ENCODE data around the gene LCA5. TPM values are rescaled to one million over a fixed set of nuclear protein-coding genes. Genes with fewer than 3 reads are reported as not detected.

Gene LCA5
- total and polyA plus RNA-seq, 8 donors, result 5.1 to 19.3 (median 14.6) TPM

GRCh38 chr6:79525272-79526100, 11.7 kb downstream of the LCA5 start:
- TF ChIP-seq, protein P1, sequence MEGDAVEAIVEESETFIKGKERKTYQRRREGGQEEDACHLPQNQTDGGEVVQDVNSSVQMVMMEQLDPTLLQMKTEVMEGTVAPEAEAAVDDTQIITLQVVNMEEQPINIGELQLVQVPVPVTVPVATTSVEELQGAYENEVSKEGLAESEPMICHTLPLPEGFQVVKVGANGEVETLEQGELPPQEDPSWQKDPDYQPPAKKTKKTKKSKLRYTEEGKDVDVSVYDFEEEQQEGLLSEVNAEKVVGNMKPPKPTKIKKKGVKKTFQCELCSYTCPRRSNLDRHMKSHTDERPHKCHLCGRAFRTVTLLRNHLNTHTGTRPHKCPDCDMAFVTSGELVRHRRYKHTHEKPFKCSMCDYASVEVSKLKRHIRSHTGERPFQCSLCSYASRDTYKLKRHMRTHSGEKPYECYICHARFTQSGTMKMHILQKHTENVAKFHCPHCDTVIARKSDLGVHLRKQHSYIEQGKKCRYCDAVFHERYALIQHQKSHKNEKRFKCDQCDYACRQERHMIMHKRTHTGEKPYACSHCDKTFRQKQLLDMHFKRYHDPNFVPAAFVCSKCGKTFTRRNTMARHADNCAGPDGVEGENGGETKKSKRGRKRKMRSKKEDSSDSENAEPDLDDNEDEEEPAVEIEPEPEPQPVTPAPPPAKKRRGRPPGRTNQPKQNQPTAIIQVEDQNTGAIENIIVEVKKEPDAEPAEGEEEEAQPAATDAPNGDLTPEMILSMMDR (IDR thresholded peaks at IDR 0.05), result no peak
- no peak overlapping the region for H3K4me3 ChIP-seq
- peaks cover 0 to 9% of the 10 kb centered on the region in 2 donors for H3K4me1 ChIP-seq
- H3K36me3 ChIP-seq, result no peaks in the 10 kb centered on the region
- H3K27me3 ChIP-seq, result no peaks in the 10 kb centered on the region
- ATAC-seq (peak; percentile 79), DNase-seq (no peak)
- intact Hi-C loops (cut with DNase I), result no loop called here
- no peaks in the 10 kb centered on the region for H3K9me3 ChIP-seq
- H3K27ac ChIP-seq, result peak overlapping the region in 1 of 2 donors; percentile 34

DNA sequence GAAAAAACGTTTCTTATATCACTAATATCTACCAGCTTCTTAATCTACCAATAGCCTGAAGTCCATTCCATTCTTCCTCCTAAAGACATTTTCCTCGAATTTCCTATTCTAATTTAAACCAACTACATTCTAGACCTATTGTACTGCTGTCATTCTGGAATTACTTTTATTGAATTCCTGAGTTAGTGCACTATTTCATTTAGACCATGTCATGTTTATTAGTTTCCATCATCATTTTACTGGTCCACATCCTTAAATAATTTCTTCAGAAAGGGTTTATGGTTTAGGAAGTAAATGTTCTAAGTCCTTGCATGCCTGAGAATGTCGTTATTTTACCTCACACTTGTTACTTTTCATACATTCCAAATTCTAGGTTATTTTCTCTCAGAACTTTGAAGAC, 13.2 kb downstream of the LCA5 start:
- DNase-seq, result no peak
- peaks cover 0 to 9% of the 10 kb centered on the region in 2 donors for H3K4me1 ChIP-seq
- intact Hi-C loops (cut with DNase I), result no loop called here
- ATAC-seq, result no peak
- no peaks in the 10 kb centered on the region for H3K36me3 ChIP-seq
- no peak overlapping the region for H3K27ac ChIP-seq
- H3K4me3 ChIP-seq, result no peak overlapping the region
- H3K27me3 ChIP-seq, result no peaks in the 10 kb centered on the region
- H3K9me3 ChIP-seq, result no peaks in the 10 kb centered on the region
- TF ChIP-seq, protein P1 (IDR thresholded peaks at IDR 0.05), result no peak

DNA sequence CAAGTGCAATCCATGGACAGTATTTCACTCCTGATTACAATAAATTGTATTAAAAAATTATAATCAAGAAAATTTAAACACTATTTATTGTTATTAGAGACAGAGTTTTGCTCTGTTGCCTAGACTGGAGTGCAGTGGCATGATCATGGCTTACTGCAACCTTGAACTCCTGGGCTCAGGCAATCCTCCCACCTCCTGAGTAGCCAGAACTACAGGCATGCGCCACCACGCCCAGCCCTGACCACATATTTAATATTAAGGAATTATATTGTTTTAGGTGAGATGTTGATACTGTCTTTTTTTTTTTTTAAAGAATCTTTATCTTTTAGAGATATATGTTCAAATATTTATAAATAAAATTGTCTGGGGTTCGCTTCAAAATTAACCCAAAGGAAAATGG, 14.6 kb downstream of the LCA5 start:
- Histone ChIP-seq H3K36me3 (no peaks in the 10 kb centered on the region), H3K4me1 (peaks cover 0 to 9% of the 10 kb centered on the region in 2 donors), H3K27me3 (no peaks in the 10 kb centered on the region), H3K4me3 (no peak overlapping the region), H3K9me3 (no peaks in the 10 kb centered on the region), H3K27ac (no peak overlapping the region)
- ATAC-seq, result no peak
- DNase-seq, result peak in 1 of 4 donors; percentile 17
- intact Hi-C loops (cut with DNase I), result no loop called here
- TF ChIP-seq, protein P1 (IDR thresholded peaks at IDR 0.05), result no peak

DNA sequence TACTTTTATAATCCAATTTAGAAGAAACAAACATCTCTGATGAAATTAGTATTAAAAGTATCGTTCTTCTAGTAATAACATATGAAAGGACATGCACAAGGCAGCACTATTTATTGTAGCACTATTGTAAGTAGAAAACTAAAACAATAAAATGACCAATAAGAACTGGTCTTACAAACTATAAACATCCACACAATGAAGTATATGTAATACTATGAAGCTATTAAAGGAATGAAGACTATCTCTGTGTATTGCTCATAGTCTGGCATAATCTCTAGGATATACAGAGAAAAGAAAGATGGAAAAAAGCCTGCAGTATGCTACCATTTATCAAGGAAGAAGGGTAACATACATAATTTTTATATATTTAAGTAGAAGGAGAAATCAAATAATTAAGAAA, 16.7 kb downstream of the LCA5 start:
- ATAC-seq, result no peak
- intact Hi-C loops (cut with DNase I), result no loop called here

DNA sequence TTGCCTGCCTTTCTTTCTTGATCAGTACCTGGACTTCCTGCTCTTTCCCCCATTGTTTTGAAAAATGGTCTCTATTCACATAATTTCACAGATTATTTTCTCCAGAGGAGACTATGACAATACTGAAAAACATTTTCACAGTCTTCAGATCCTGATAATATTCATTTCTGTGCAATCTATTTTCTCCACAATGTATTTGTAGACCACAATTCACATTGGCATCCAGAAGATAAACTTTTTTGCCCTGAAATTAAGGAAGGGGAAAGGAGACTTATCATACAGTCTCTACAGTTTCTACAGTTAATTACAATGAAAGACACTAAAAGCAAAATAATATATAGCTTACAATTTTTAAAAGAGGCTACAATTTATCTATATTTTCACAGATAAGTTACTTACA, 18.4 kb downstream of the LCA5 start:
- Histone ChIP-seq H3K4me1 (no peaks in the 10 kb centered on the region), H3K36me3 (no peaks in the 10 kb centered on the region), H3K9me3 (no peaks in the 10 kb centered on the region), H3K27ac (no peak overlapping the region), H3K4me3 (no peak overlapping the region), H3K27me3 (no peaks in the 10 kb centered on the region)
- intact Hi-C loops (cut with DNase I), result no loop called here
- DNase-seq (no peak), ATAC-seq (no peak)
- TF ChIP-seq, protein P1 (IDR thresholded peaks at IDR 0.05), result no peak

More for the DNA sequence above, 16.7 kb downstream of the LCA5 start:
- H3K36me3 ChIP-seq, result no peaks in the 10 kb centered on the region
- H3K4me1 ChIP-seq, result peaks cover 0 to under 1% of the 10 kb centered on the region in 2 donors
- no peaks in the 10 kb centered on the region for H3K9me3 ChIP-seq
- H3K4me3 ChIP-seq, result no peak overlapping the region
- TF ChIP-seq, protein P1 (IDR thresholded peaks at IDR 0.05), result no peak
- no peak for DNase-seq
- H3K27me3 ChIP-seq, result no peaks in the 10 kb centered on the region
- no peak overlapping the region for H3K27ac ChIP-seq

Data from left lung (tissue), 10 donors.